Vein endothelial cell (primary cell): ENCODE results near the gene PTH. TPM values are rescaled to one million over a fixed set of nuclear protein-coding genes. Genes with fewer than 3 reads are reported as not detected.

Source experiments
- total RNA-seq: library from RNA; depleted of rRNA; stranded (reverse); fragments of >200 nt; gene quantifications from 2 replicates; pipeline ENCODE4 v1.2.3, GENCODE V29; 2012

Gene PTH
- not detected in 2 replicates for total RNA-seq

GRCh38 chr11:13495929-13496328, at the start of gene PTH:
TSS of gene PTH (minus strand) at chr11:13495997. CDS start at chr11:13492855, 3,142 bp downstream.

DNA sequence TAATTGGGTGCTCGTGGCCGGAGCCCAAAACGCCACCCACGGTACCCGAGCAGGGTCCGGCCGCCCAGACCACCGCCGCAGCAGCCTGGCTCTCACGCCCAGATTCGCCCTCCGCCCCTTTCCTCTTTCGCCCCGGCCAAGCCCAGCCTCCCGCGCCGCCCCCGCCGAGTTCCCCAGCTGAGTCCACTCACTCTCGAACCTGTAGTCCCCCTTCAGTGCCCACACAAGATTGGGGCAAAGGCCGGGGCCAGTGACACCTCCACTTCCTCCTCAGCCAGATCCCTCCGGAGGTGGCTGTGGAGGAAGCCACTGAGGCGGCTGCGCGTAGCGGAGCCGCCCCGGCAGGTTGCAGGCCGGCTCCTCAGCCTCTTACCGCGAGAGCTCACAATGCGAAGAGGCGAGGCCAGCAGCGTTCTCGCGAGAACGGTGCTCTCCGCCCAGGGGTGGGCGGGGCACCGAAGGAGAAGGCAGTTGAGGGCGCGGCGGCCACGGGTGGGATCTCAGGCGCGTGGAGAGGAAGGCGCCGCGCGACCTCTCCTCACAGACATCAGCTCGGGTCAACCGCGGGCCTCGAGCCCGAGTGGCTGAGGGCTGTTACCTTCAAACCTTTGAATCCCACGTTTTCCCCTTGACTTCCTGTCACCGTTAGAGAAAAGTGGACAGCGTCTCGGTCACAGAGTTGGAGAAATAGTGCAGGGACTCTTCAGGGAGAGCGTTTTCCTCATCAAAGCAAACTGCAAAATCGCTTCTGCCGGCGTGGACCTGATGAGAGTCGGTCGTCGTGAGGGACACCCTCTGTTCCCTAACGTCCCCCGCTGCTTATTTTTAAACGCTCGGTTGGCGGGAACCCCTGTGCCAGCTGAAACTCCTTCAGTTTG, 32.7 kb downstream of the PTH start, which contains the start of gene BTBD10:
Gene BTBD10 (minus strand): TSS at position 322 of the 878 bp plus-strand sequence. CDS start 18,098 bp downstream, outside the sequence.

Other genes with a start within 250 kb of the PTH start
- gene BMAL1, start 218.2 kb downstream of the PTH start, total RNA-seq, result 6.9 and 8.0 TPM in 2 replicates
- gene BTBD10, start 32.8 kb downstream of the PTH start, total RNA-seq, result 79.0 and 103 TPM in 2 replicates
- 64.3 and 106 TPM in 2 replicates for gene FAR1, start 172.7 kb upstream of the PTH start, total RNA-seq